SK-N-SH treated with all-trans-retinoic acid at 6 μM for 48 hours (cell line): ENCODE data around the gene STX3.
A peak's percentile ranks its signal among the peaks of the same experiment; 100 is the strongest.

Experiments used
- ATAC-seq: fragments of 200-7000 bp; cut with Tn5 transposase; 3 replicates; pipeline ENCODE4 v1.9.1; 2020; ENCODE audit warnings: mild to moderate bottlenecking, moderate library complexity
- ARNTL ChIP-seq: fragments of 450-650 bp; formaldehyde crosslinking; IDR thresholded peaks from 2 replicates; pipeline ENCODE4 v1.5.0; 2020; ENCODE audit warnings: low read depth, mild to moderate bottlenecking, moderate library complexity, borderline replicate concordance
- CSDC2 ChIP-seq: fragments of 250-450 bp; sonication (Bioruptor Pico); IDR thresholded peaks from 2 replicates; pipeline ENCODE4 v1.5.0; 2020; ENCODE audit warnings: mild to moderate bottlenecking, moderate library complexity
- CSRNP3 ChIP-seq: fragments of 250-450 bp; sonication (Bioruptor Pico); IDR thresholded peaks from 2 replicates; pipeline ENCODE4 v1.5.1; 2021; ENCODE audit warnings: mild to moderate bottlenecking, moderate library complexity
- ESRRG ChIP-seq: fragments of 250-450 bp; sonication (Bioruptor Pico); IDR thresholded peaks from 2 replicates; pipeline ENCODE4 v1.6.1; 2021; ENCODE audit warnings: mild to moderate bottlenecking
- GLIS3 ChIP-seq: fragments of 250-450 bp; sonication (Bioruptor Pico); IDR thresholded peaks from 2 replicates; pipeline ENCODE4 v1.5.0; 2020; ENCODE audit warnings: mild to moderate bottlenecking, moderate library complexity
- ISL1 ChIP-seq: fragments of 250-450 bp; sonication (Bioruptor Pico); IDR thresholded peaks from 2 replicates; pipeline ENCODE4 v2.1.2; 2022; ENCODE audit warnings: mild to moderate bottlenecking, moderate library complexity
- OSR1 ChIP-seq: fragments of 250-450 bp; sonication (Bioruptor Pico); IDR thresholded peaks from 2 replicates; pipeline ENCODE4 v1.8.0; 2022; ENCODE audit warnings: moderate library complexity, mild to moderate bottlenecking, inconsistent platforms
- PATZ1 ChIP-seq: fragments of 250-450 bp; sonication (Bioruptor Pico); IDR thresholded peaks from 2 replicates; pipeline ENCODE4 v1.8.0; 2020; ENCODE audit warnings: mild to moderate bottlenecking, moderate library complexity, borderline replicate concordance
- POU6F1 ChIP-seq: fragments of 250-450 bp; sonication (Bioruptor Pico); IDR thresholded peaks from 2 replicates; pipeline ENCODE4 v1.8.0; 2021; ENCODE audit warnings: low read depth, mild to moderate bottlenecking, moderate library complexity, borderline replicate concordance
- PPARA ChIP-seq: fragments of 250-450 bp; sonication (Bioruptor Pico); IDR thresholded peaks from 2 replicates; pipeline ENCODE4 v1.5.0; 2020; ENCODE audit warnings: mild to moderate bottlenecking, borderline replicate concordance
- RARB ChIP-seq: fragments of 250-450 bp; sonication (Bioruptor Pico); IDR thresholded peaks from 2 replicates; pipeline ENCODE4 v1.8.0; 2021; ENCODE audit warnings: mild to moderate bottlenecking, moderate library complexity
- SNAI2 ChIP-seq: fragments of 250-450 bp; sonication (Bioruptor Pico); IDR thresholded peaks from 2 replicates; pipeline ENCODE4 v1.5.0; 2020; ENCODE audit warnings: mild to moderate bottlenecking, moderate library complexity
- TOX ChIP-seq: fragments of 250-450 bp; sonication (Bioruptor Pico); IDR thresholded peaks from 2 replicates; pipeline ENCODE4 v1.8.0; 2021; ENCODE audit warnings: mild to moderate bottlenecking, moderate library complexity, borderline replicate concordance
- ZC3H10 ChIP-seq: fragments of 250-450 bp; sonication (Bioruptor Pico); IDR thresholded peaks from 2 replicates; pipeline ENCODE4 v1.5.1; 2021; ENCODE audit warnings: mild to moderate bottlenecking, moderate library complexity
- ZFP3 ChIP-seq: fragments of 250-450 bp; sonication (Bioruptor Pico); IDR thresholded peaks from 2 replicates; pipeline ENCODE4 v1.5.0; 2020; ENCODE audit warnings: mild to moderate bottlenecking, moderate library complexity
- ZNF565 ChIP-seq: fragments of 450-650 bp; formaldehyde crosslinking; conservative IDR thresholded peaks from 2 replicates; pipeline ENCODE4 v1.5.0; 2020; ENCODE audit warnings: low read depth, mild to moderate bottlenecking, moderate library complexity
- ZNF70 ChIP-seq: fragments of 450-650 bp; formaldehyde crosslinking; IDR thresholded peaks from 2 replicates; pipeline ENCODE4 v1.5.0; 2020; ENCODE audit warnings: mild to moderate bottlenecking, moderate library complexity
- TF ChIP-seq, protein P1 (sequence below): fragments of 250-450 bp; sonication (Bioruptor Pico); IDR thresholded peaks from 2 replicates; pipeline ENCODE4 v1.5.0; 2020; ENCODE audit warnings: mild to moderate bottlenecking, moderate library complexity
- TF ChIP-seq, protein P2 (sequence below): fragments of 250-450 bp; sonication (Bioruptor Pico); IDR thresholded peaks from 2 replicates; pipeline ENCODE4 v1.5.1; 2020; ENCODE audit warnings: low read depth, mild to moderate bottlenecking, moderate library complexity

Gene STX3

DNA sequence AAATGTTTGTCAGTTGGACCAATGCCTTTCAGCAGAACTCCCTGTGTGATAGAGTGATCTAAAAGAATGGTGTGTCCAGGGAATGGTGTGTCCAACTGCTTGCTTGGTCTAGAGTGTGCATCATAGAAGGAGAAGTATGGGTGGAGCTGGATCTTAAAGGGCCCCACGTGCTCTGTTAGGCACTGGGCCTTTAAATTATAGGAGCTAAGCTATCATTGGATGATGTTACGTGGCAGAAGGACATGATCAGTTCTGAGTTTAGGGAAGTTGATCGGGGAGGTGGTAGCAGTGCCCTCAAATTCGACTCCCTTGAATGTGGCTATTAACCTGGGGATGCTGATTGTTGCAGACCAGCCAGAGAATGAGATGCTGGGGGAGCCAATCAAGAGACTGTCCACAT, 16.4 kb downstream of the STX3 start:
- TF ChIP-seq ISL1 (CRISPR knock-in tag) (no peak), TOX (CRISPR knock-in tag) (no peak), PPARA (no peak), SNAI2 (no peak)

DNA sequence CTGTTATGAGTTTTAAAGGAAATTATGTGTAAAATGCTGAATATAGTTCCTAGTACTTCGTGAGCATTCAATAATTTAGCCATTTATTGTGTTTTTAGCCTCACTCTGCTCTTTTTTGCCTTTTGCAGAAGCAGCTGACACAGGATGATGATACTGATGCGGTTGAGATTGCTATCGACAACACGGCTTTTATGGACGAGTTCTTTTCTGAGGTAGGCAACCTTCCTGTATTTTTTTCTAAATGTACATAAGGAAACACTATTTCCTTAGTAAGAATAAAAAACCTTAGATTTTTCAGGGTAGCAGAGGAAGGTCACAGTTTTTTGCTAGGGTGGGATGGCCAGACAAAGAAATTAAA, 17.9 kb downstream of the STX3 start:
- TF ChIP-seq PATZ1 (CRISPR knock-in tag) (no peak), CSRNP3 (CRISPR knock-in tag) (no peak), RARB (CRISPR knock-in tag) (no peak)
- TF ChIP-seq, protein P1, sequence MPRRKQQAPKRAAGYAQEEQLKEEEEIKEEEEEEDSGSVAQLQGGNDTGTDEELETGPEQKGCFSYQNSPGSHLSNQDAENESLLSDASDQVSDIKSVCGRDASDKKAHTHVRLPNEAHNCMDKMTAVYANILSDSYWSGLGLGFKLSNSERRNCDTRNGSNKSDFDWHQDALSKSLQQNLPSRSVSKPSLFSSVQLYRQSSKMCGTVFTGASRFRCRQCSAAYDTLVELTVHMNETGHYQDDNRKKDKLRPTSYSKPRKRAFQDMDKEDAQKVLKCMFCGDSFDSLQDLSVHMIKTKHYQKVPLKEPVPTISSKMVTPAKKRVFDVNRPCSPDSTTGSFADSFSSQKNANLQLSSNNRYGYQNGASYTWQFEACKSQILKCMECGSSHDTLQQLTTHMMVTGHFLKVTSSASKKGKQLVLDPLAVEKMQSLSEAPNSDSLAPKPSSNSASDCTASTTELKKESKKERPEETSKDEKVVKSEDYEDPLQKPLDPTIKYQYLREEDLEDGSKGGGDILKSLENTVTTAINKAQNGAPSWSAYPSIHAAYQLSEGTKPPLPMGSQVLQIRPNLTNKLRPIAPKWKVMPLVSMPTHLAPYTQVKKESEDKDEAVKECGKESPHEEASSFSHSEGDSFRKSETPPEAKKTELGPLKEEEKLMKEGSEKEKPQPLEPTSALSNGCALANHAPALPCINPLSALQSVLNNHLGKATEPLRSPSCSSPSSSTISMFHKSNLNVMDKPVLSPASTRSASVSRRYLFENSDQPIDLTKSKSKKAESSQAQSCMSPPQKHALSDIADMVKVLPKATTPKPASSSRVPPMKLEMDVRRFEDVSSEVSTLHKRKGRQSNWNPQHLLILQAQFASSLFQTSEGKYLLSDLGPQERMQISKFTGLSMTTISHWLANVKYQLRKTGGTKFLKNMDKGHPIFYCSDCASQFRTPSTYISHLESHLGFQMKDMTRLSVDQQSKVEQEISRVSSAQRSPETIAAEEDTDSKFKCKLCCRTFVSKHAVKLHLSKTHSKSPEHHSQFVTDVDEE: no peak
- ATAC-seq: no peak

More for the DNA sequence above, 16.4 kb downstream of the STX3 start:
- no peak for ATAC-seq

GRCh38 chr11:59776210-59777066, 21.3 kb downstream of the STX3 start:
- ATAC-seq: peak; percentile 81

GRCh38 chr11:59777104-59777503, 21.9 kb downstream of the STX3 start:
- TF ChIP-seq PATZ1 (CRISPR knock-in tag) (no peak), ARNTL (CRISPR knock-in tag) (no peak), ZNF565 (CRISPR knock-in tag) (no peak), ZC3H10 (CRISPR knock-in tag) (no peak), CSDC2 (no peak), GLIS3 (CRISPR knock-in tag) (no peak), RARB (CRISPR knock-in tag) (no peak), ESRRG (CRISPR knock-in tag) (no peak), TOX (CRISPR knock-in tag) (no peak), ZFP3 (CRISPR knock-in tag) (no peak), PPARA (no peak), ZNF70 (CRISPR knock-in tag) (no peak), POU6F1 (CRISPR knock-in tag) (no peak), OSR1 (CRISPR knock-in tag) (no peak)
- TF ChIP-seq, protein P1: no peak
- TF ChIP-seq, protein P2, sequence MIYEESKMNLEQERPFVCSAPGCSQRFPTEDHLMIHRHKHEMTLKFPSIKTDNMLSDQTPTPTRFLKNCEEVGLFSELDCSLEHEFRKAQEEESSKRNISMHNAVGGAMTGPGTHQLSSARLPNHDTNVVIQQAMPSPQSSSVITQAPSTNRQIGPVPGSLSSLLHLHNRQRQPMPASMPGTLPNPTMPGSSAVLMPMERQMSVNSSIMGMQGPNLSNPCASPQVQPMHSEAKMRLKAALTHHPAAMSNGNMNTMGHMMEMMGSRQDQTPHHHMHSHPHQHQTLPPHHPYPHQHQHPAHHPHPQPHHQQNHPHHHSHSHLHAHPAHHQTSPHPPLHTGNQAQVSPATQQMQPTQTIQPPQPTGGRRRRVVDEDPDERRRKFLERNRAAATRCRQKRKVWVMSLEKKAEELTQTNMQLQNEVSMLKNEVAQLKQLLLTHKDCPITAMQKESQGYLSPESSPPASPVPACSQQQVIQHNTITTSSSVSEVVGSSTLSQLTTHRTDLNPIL (CRISPR knock-in tag): no peak
- TF ChIP-seq, all 23 proteins: peak for 0
- ATAC-seq: no peak

More at GRCh38 chr11:59776210-59777066, 21.3 kb downstream of the STX3 start:
- TF ChIP-seq ESRRG (CRISPR knock-in tag) (no peak), ISL1 (CRISPR knock-in tag) (peak; percentile 18; the same call in 1 of the 2 replicates)
